Hepatic stellate cell (primary cell): ENCODE data around the gene ZBTB8OS.
"Not testable (repeated sequence)": the region's sequence is repeated elsewhere in the genome, so short reads cannot be mapped to it uniquely, and the experiment has no call there.

Experiments
- DNase-seq: peaks from one replicate; pipeline ENCODE4 v3.0.0; 2011; ENCODE audit warnings: low spot score

ZBTB8OS gene

GRCh38 chr1:32650752-32651460 is 556 bp upstream of the ZBTB8OS start, which contains the start of gene RBBP4:
Gene RBBP4 (plus strand): TSS chr1:32651208. CDS start chr1:32651307, 99 bp downstream.
- peak; percentile 99 for DNase-seq

- no peak for DNase-seq
Measured at GRCh38 chr1:32647308-32648134, 2.8 kb downstream of the ZBTB8OS start.

GRCh38 chr1:32644426-32644825 is 5.9 kb downstream of the ZBTB8OS start:
- DNase-seq, result no peak

GRCh38 chr1:32642292-32642827 is 8.0 kb downstream of the ZBTB8OS start:
- not testable (repeated sequence) for DNase-seq

- DNase-seq, result peak; percentile 19
Measured at GRCh38 chr1:32639489-32640075, 10.8 kb downstream of the ZBTB8OS start.

DNA sequence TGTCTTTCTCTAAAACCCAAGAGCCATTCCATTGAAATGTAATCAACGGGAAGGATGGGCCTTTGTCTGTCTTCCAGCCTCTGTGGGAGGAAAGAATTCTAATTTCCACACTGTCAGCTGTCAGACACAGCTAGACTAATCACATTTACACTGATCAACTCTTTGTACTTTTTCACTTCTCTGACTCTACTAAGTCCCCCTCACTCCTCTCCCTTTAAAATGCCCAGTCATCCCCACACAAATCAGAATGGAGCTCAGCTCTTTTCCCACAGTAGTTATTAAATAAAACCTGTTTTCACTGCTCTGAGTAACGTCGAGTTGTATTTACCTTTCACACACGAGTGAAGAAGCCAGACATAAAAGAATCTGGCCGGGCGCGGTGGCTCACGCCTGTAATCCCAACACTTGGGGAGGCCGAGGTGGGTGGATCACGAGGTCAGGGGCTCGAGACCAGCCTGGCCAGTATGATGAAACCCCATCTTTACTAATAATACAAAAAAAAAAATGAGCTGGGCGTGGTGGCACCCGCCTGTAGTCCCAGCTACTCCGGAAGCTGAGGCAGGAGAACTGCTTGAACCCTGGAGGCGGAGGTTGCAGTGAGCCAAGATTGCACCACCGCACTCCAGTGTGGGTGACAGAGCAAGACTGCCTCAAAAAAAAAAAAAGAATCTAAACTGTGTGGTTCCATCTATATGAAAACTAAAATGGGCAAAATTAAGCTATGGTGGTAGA is 13.3 kb downstream of the ZBTB8OS start:
- no peak for DNase-seq

GRCh38 chr1:32635508-32636277 is 14.7 kb downstream of the ZBTB8OS start:
- no peak for DNase-seq

- DNase-seq, result no peak
Measured at GRCh38 chr1:32632829-32633228, 17.5 kb downstream of the ZBTB8OS start.

GRCh38 chr1:32630173-32630572 is 20.2 kb downstream of the ZBTB8OS start:
- DNase-seq, result not testable (repeated sequence)

DNA sequence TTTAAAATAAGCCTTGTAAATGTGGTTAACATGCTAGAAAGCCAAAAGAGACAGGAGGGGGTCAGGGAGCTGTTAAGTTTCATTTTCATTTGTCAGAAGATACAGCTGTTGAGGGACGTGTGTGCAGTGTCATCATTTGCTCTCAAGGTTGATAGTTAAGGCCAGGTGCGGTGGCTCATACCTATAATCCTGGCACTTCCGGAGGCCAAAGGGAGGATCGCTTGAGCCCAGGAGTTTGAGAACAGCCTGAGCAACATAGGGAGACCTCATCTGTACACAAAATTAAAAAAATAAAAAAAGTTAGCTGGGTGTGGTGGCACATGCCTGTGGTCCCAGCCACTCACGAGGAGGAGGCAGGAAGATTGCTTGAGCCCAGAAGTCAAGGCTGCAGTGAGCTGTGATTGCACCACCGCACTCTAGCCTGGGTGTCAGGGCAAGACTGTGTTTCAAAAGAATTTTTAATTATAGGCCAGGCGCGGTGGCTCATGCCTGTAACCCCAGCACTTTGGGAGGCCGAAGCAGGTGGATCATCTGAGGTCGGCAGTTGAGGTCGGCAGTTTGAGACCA is 22.7 kb downstream of the ZBTB8OS start:
- no peak for DNase-seq

- no peak for DNase-seq
Measured at GRCh38 chr1:32626176-32626575, 24.2 kb downstream of the ZBTB8OS start.

DNA sequence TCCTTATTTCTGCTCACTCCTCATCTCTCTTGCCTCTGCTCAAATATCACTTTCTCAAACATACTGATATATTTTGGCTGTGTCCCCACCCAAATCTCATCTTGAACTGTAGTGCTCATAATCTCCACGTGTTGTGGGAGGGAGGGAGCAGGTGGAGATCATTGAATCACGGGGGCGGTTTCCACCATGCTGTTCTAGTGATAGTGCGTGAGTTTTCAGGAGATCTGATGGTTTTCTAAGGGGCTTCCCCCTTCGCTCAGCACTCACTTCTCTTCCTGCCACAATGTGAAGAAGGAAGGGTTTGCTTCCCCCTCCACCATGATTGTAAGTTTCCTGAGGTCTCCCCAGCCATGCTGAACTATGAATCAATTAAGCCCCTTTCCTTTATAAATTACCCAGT is 26.6 kb downstream of the ZBTB8OS start:
- DNase-seq, result no peak

- no peak for DNase-seq
Measured at GRCh38 chr1:32622806-32623681, 27.3 kb downstream of the ZBTB8OS start.

GRCh38 chr1:32622205-32622604 is 28.1 kb downstream of the ZBTB8OS start:
- no peak for DNase-seq

GRCh38 chr1:32619701-32620485 is 30.5 kb downstream of the ZBTB8OS start:
- DNase-seq, result no peak

GRCh38 chr1:32618673-32619221 is 31.6 kb downstream of the ZBTB8OS start:
- DNase-seq, result no peak

- no peak for DNase-seq
Measured at GRCh38 chr1:32613472-32613871, 36.9 kb downstream of the ZBTB8OS start.

- DNase-seq, result peak; percentile 90
Measured at GRCh38 chr1:32612189-32612881, 38.0 kb downstream of the ZBTB8OS start.
